Peyer's patch (tissue), 4 donors: Measurements from ENCODE around the gene MAGIX.

ENCODE experiments used
- CTCF ChIP-seq, 6 experiments: fragments of 450-650 bp in 4 of 6; fragments of 200-600 bp in 2 of 6; sonication (generic) in 1 of 6; IDR thresholded peaks; one replicate each; pipeline ENCODE4 v1.5.1; 2017 to 2019; ENCODE audit warnings: antibody characterized with exemption in 6 of 6, mild to moderate bottlenecking in 3 of 6, moderate library complexity in 1 of 6
- POLR2A ChIP-seq, 2 donors: fragments of 450-650 bp; IDR thresholded peaks; one replicate each; pipeline ENCODE4 v1.5.1; 2017; ENCODE audit warnings: antibody characterized with exemption in 2 of 2, mild to moderate bottlenecking in 2 of 2, moderate library complexity in 2 of 2

- no peak for TF ChIP-seq CTCF (IDR thresholded peaks at IDR 0.05)
- TF ChIP-seq POLR2A (IDR thresholded peaks at IDR 0.05) = no peak
Observed at GRCh38 chrX:49164589-49165360, 2.2 kb downstream of the MAGIX start.
